ENCODE data around the gene ABCE1. TPM values are rescaled to one million over a fixed set of nuclear protein-coding genes. Genes with fewer than 3 reads are reported as not detected.

Gene ABCE1
- total RNA-seq, 6 experiments from 2014 or later: 14.4 to 57.7 (median 28.9) TPM

DNA sequence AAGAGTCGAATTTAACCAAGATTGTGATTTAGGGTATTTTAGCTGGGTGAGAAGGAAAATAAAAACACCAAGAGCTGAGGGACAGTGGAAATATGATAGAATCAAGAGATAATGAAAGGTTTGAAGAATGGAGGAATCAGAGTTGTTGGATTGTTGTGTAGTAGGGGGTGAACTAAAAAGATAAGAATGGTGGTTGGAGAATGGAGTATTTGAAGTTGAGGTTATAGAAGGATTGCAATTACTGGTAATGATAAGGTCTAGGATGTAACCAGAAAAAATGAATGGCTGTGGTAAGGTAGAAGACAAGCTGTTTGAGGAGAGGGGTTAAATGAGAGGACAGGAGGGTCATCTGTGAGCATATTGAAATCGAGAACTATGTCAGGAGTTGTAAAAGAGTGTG, 4.5 kb downstream of the ABCE1 start:
- H3K27ac ChIP-seq: no peak overlapping the region
- intact Hi-C loops (cut with DNase I): no loop called here
- no peaks in the 10 kb centered on the region for H3K9me3 ChIP-seq
- TF ChIP-seq, protein P1, sequence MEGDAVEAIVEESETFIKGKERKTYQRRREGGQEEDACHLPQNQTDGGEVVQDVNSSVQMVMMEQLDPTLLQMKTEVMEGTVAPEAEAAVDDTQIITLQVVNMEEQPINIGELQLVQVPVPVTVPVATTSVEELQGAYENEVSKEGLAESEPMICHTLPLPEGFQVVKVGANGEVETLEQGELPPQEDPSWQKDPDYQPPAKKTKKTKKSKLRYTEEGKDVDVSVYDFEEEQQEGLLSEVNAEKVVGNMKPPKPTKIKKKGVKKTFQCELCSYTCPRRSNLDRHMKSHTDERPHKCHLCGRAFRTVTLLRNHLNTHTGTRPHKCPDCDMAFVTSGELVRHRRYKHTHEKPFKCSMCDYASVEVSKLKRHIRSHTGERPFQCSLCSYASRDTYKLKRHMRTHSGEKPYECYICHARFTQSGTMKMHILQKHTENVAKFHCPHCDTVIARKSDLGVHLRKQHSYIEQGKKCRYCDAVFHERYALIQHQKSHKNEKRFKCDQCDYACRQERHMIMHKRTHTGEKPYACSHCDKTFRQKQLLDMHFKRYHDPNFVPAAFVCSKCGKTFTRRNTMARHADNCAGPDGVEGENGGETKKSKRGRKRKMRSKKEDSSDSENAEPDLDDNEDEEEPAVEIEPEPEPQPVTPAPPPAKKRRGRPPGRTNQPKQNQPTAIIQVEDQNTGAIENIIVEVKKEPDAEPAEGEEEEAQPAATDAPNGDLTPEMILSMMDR (IDR thresholded peaks at IDR 0.05): no peak
- no peak for TF ChIP-seq POLR2A (IDR thresholded peaks at IDR 0.05)
- DNase-seq (no peak), ATAC-seq (no peak)
- H3K4me3 ChIP-seq: no peak overlapping the region
- peaks cover 0 to 21% (median 10%) of the 10 kb centered on the region in 4 donors for H3K4me1 ChIP-seq
- peaks cover 0 to 32% (median 0%) of the 10 kb centered on the region in 4 donors for H3K36me3 ChIP-seq
- 89% methylated on average over 2 of the region's 2 CpGs for WGBS (ENCODE audit: insufficient coverage, low coverage, low lambda C conversion rate, missing lambda C conversion rate)
- H3K27me3 ChIP-seq: no peaks in the 10 kb centered on the region

DNA sequence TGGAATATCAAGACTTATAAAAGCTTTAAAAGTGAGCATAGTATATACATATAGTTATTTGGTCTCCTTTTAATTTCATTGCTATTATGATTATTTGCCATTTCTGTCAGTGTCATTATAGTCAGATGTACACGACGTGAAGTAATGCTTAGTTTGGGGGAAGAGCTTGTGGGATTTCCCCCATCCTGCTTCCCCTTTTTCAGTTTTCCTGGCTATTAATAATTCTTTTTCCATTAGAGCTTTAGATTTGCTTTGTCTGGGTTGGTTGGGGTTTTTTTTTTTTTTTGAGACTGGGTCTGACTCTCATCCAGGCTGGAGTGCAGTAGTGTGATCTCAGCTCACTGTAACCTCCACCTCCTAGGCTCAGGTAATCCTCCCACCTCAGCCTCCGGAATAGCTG, 5.4 kb downstream of the ABCE1 start:
- Histone ChIP-seq H3K36me3 (peaks cover 0 to 41% (median 2%) of the 10 kb centered on the region in 4 donors), H3K27me3 (no peaks in the 10 kb centered on the region), H3K9me3 (no peaks in the 10 kb centered on the region), H3K4me1 (peaks cover 0 to 21% (median 10%) of the 10 kb centered on the region in 4 donors), H3K27ac (no peak overlapping the region), H3K4me3 (no peak overlapping the region)
- intact Hi-C loops (cut with DNase I): no loop called here
- TF ChIP-seq, protein P1 (IDR thresholded peaks at IDR 0.05): no peak
- TF ChIP-seq POLR2A (IDR thresholded peaks at IDR 0.05): no peak
- ATAC-seq: no peak
- DNase-seq: no peak
- WGBS (ENCODE audit: insufficient coverage, low coverage, low lambda C conversion rate, missing lambda C conversion rate): 60% methylated on average over 3 of the region's 3 CpGs

DNA sequence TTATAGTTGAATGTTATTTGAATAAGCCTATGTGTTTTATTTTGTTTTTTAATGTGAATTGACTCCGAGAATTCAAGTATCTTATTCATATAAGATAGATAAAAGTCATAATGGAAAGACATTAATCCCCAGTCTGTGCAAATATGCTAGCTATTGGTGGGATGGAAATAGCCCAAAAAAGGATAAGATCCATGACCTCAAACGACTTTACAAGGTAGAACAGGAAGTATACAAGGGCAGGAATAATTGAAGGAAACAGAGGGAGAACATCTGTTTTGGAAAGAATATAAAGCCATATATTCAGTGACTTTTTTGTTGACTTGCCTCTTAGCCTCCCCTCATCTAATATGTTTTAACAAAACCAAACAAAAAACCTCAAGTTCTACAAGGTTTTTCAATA, 9.0 kb downstream of the ABCE1 start:
- intact Hi-C loops (cut with DNase I): no loop called here
- H3K4me3 ChIP-seq: no peak overlapping the region
- peaks cover 0 to 77% (median 16%) of the 10 kb centered on the region in 4 donors for H3K36me3 ChIP-seq
- DNase-seq (no peak), ATAC-seq (no peak)
- H3K27me3 ChIP-seq: no peaks in the 10 kb centered on the region
- no peak overlapping the region for H3K27ac ChIP-seq
- H3K9me3 ChIP-seq: no peaks in the 10 kb centered on the region
- no peaks in the 10 kb centered on the region for H3K4me1 ChIP-seq
- 49% methylated on average over 2 of the region's 2 CpGs for WGBS (ENCODE audit: insufficient coverage, low coverage, low lambda C conversion rate, missing lambda C conversion rate)
- no peak for TF ChIP-seq POLR2A (IDR thresholded peaks at IDR 0.05)
- TF ChIP-seq, protein P1 (IDR thresholded peaks at IDR 0.05): no peak

DNA sequence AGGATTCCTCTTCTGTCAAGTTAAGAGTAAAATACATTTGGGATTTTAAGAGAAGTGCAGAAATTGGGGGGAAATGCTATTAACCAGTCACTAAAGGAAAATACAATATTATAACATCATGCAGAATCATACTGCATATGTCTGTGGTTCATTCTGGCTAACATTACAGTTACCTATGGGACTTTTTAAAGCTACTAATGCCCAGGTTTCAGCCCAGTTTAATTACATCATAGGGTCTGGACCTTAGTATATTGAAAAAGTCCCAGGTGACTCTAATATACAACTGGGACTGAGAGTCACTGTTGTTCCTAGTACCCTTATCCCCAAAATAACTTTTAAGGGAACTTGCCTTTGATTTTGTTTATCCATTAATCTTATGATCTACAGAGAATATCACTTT, 10.0 kb downstream of the ABCE1 start:
- no peaks in the 10 kb centered on the region for H3K4me1 ChIP-seq
- ATAC-seq (no peak), DNase-seq (no peak)
- no peak overlapping the region for H3K4me3 ChIP-seq
- peaks cover 0 to 87% (median 25%) of the 10 kb centered on the region in 4 donors for H3K36me3 ChIP-seq
- H3K27ac ChIP-seq: no peak overlapping the region
- H3K9me3 ChIP-seq: no peaks in the 10 kb centered on the region
- TF ChIP-seq, protein P1 (IDR thresholded peaks at IDR 0.05): no peak
- no peak for TF ChIP-seq POLR2A (IDR thresholded peaks at IDR 0.05)
- intact Hi-C loops (cut with DNase I): no loop called here
- no peaks in the 10 kb centered on the region for H3K27me3 ChIP-seq

DNA sequence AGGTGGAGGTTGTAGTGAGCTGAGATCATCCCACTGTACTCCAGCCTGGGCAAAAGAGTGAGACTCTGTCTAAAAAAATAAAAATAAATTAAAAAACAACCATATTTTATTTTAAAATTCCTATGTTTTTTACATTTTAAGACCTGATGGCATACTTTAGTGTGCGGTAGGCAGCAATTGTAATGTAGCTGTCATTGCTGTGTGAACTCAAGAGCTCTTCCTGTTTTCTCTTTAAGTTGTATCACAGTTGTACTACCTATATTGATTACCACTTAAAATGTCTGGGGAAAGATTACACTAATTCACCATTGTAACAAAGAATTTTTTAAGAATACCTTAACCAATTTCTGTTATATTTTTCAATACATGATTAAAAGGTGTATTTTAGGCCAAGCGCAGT, 27.3 kb downstream of the ABCE1 start:
- Histone ChIP-seq H3K4me1 (no peaks in the 10 kb centered on the region), H3K4me3 (no peak overlapping the region), H3K9me3 (no peaks in the 10 kb centered on the region), H3K27me3 (no peaks in the 10 kb centered on the region), H3K27ac (no peak overlapping the region), H3K36me3 (peaks cover 0 to 66% (median 22%) of the 10 kb centered on the region in 4 donors)
- intact Hi-C loops (cut with DNase I): no loop called here
- WGBS (ENCODE audit: insufficient coverage, low coverage, low lambda C conversion rate, missing lambda C conversion rate): 100% methylated on average over 2 of the region's 2 CpGs
- TF ChIP-seq POLR2A (IDR thresholded peaks at IDR 0.05): no peak
- TF ChIP-seq, protein P1 (IDR thresholded peaks at IDR 0.05): no peak
- ATAC-seq: no peak
- DNase-seq: no peak

Measured in right lobe of liver (tissue), 6 donors.